ENCODE results near the gene MICA.

- TF ChIP-seq TAF1 (IDR thresholded peaks at IDR 0.05; ENCODE audit: borderline replicate concordance, insufficient read depth, low read length) (no peak), POLR2AphosphoS5 (IDR thresholded peaks at IDR 0.05; ENCODE audit: low read depth, low read length) (no peak)
These were observed 45.5 kb upstream of the MICA start for GRCh38 chr6:31357886-31358285.

Measured in PFSK-1 (cell line).